MM.1S (cell line): ENCODE results near the gene CALCR.
A peak's percentile ranks its signal among the peaks of the same experiment; 100 is the strongest.

Source experiments
- CTCF ChIP-seq: fragments of 300-600 bp; sonication (generic); IDR thresholded peaks from 2 replicates; pipeline ENCODE4 v1.5.1; 2016; ENCODE audit warnings: antibody characterized with exemption, low read length, mixed read lengths
- EZH2 ChIP-seq: fragments of 300-600 bp; sonication (generic); optimal IDR thresholded peaks from 2 replicates; pipeline ENCODE3; 2017; ENCODE audit warnings: low read depth, mild to moderate bottlenecking, antibody characterized with exemption, low read length, mixed read lengths

DNA sequence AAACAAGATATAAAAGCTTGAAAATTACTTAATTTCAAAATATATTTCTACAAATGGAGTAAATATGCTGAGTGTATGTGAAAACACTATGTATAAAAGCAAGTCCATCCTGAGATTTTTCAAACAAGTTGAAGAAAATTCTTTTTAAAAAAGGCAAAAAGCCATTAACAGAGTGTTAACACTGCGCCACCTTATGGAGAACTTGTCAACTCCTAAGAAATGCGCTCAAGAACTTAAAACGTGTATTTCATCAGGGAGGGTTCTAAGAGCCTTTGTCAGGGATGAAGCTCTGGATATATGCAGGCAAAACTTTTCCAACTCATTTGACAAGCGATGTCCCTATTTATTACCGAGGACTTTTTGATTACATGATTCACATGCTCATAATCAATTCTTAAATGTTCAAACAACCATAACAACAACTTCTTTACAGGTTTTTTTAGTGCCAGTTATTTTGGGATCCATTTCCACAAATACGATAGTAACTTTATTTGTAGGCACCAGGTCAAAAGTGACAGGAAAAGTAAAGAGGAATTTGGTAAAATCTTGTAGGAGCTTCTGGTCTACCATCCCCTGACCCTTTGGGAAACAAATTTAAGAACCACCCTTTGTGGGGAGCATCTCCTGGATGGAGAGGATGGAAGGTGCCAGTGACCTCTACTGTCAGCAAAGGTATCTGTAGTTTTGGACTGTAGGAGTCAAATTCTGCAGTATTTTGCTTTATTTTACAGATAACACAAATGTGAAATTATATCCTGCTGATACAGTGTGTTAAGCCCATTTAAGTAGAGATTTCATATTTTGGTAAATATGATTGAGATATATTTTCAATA lies 23.2 kb downstream of the CALCR start:
- TF ChIP-seq CTCF, result peak; percentile 73
- TF ChIP-seq EZH2, result no peak
